Measurements from ENCODE around the gene RPRD1A. TPM values are rescaled to one million over a fixed set of nuclear protein-coding genes. Genes with fewer than 3 reads are reported as not detected.

Gene RPRD1A
- total and polyA plus RNA-seq, 7 experiments from 2014 or later, result 11.8 to 51.3 (median 27.6) TPM

GRCh38 chr18:36108601-36109000 is 41.2 kb upstream of the RPRD1A start:
- Histone ChIP-seq H3K4me1 (ENCODE audit: control insufficient read depth in 2 of 2, insufficient read depth in 2 of 2, low read length in 2 of 2) (no peaks in the 10 kb centered on the region), H3K9me3 (ENCODE audit: control insufficient read depth in 2 of 3, low read length in 3 of 3) (no peaks in the 10 kb centered on the region), H3K27me3 (ENCODE audit: control insufficient read depth in 2 of 2, insufficient read depth in 2 of 2, low read length in 2 of 2) (no peaks in the 10 kb centered on the region), H3K27ac (ENCODE audit: low read depth, low read length) (no peak overlapping the region), H3K36me3 (ENCODE audit: control insufficient read depth in 2 of 3, insufficient read depth in 3 of 3, low read length in 3 of 3) (peaks cover 0 to 22% (median 0%) of the 10 kb centered on the region in 3 experiments), H3K4me3 (ENCODE audit: low read length) (no peak overlapping the region)
- Mint-ChIP-seq H3K36me3 (peaks cover 5 to 43% (median 13%) of the 10 kb centered on the region in 5 donors), H3K4me1 (no peaks in the 10 kb centered on the region), H3K4me3 (no peak overlapping the region), H3K9me3 (no peaks in the 10 kb centered on the region), H3K27ac (no peak overlapping the region), H3K27me3 (no peaks in the 10 kb centered on the region)
- no peak for ATAC-seq
- ChIA-PET POLR2A (interaction anchor here (2.0 kb wide), 1 partner anchor 21 kb away, joined by 5 read pairs; the partner anchor contains the start of genes ELP2 and SLC39A6), CTCF (no interaction called here)
- intact Hi-C loops (cut with micrococcal nuclease), result no loop called here
- DNase-seq, result no peak

- no peaks in the 10 kb centered on the region for H3K4me1 ChIP-seq (ENCODE audit: control insufficient read depth in 2 of 2, insufficient read depth in 2 of 2, low read length in 2 of 2)
- Mint-ChIP-seq H3K4me3 (no peak overlapping the region), H3K4me1 (peaks cover 0 to 2% (median 0%) of the 10 kb centered on the region in 7 donors), H3K36me3 (peaks cover 5 to 41% (median 13%) of the 10 kb centered on the region in 5 donors), H3K27ac (no peak overlapping the region), H3K9me3 (no peaks in the 10 kb centered on the region), H3K27me3 (no peaks in the 10 kb centered on the region)
- H3K27me3 ChIP-seq (ENCODE audit: control insufficient read depth in 2 of 2, insufficient read depth in 2 of 2, low read length in 2 of 2), result no peaks in the 10 kb centered on the region
- no peaks in the 10 kb centered on the region for H3K9me3 ChIP-seq (ENCODE audit: control insufficient read depth in 2 of 3, low read length in 3 of 3)
- DNase-seq (no peak), ATAC-seq (no peak)
- ChIA-PET POLR2A (no interaction called here), CTCF (interaction anchor here (0.5 to 0.7 kb wide), 2 partner anchors 12 to 187 kb away, joined by 3 to 4 read pairs; no protein-coding TSS in a partner anchor)
- H3K4me3 ChIP-seq (ENCODE audit: low read length), result no peak overlapping the region
- peaks cover 0 to 20% (median 0%) of the 10 kb centered on the region in 3 experiments for H3K36me3 ChIP-seq (ENCODE audit: control insufficient read depth in 2 of 3, insufficient read depth in 3 of 3, low read length in 3 of 3)
- H3K27ac ChIP-seq (ENCODE audit: low read depth, low read length), result no peak overlapping the region
- intact Hi-C loops (cut with micrococcal nuclease), result no loop called here
Measured at GRCh38 chr18:36108196-36108595, 40.8 kb upstream of the RPRD1A start.

DNA sequence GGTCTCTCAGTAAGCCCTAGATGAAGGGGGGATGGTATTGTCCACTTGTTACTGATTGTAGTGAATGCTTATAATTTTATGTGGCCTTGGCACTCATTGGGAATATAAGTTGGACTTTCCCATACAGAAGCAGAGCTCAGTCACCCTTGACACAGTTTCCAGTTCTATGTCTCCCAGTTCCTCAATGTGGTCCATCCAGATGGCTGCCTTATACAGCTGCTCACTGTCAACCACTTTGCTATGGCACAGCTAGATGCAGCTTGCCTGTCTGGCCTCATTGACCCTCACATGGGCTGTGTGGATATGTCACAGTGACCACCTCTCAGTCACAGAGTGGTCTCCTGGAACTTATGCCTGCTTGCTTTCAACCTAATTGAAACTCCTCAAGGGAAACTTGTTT is 40.1 kb upstream of the RPRD1A start:
- H3K36me3 Mint-ChIP-seq, result peaks cover 2 to 34% (median 12%) of the 10 kb centered on the region in 5 donors
- CTCF ChIA-PET, result interaction anchor here (0.5 to 0.7 kb wide), 2 partner anchors 12 to 188 kb away, joined by 3 to 4 read pairs; no protein-coding TSS in a partner anchor
- peaks cover 0 to 2% (median 0%) of the 10 kb centered on the region in 7 donors for H3K4me1 Mint-ChIP-seq
- H3K27ac Mint-ChIP-seq, result no peak overlapping the region
- no peaks in the 10 kb centered on the region for H3K9me3 Mint-ChIP-seq
- POLR2A ChIA-PET, result no interaction called here
- Histone ChIP-seq H3K4me1 (ENCODE audit: control insufficient read depth in 2 of 2, insufficient read depth in 2 of 2, low read length in 2 of 2) (no peaks in the 10 kb centered on the region), H3K4me3 (ENCODE audit: low read length) (no peak overlapping the region), H3K27ac (ENCODE audit: low read depth, low read length) (no peak overlapping the region), H3K36me3 (ENCODE audit: control insufficient read depth in 2 of 3, insufficient read depth in 3 of 3, low read length in 3 of 3) (peaks cover 0 to 17% (median 0%) of the 10 kb centered on the region in 3 experiments), H3K9me3 (ENCODE audit: control insufficient read depth in 2 of 3, low read length in 3 of 3) (no peaks in the 10 kb centered on the region), H3K27me3 (ENCODE audit: control insufficient read depth in 2 of 2, insufficient read depth in 2 of 2, low read length in 2 of 2) (no peaks in the 10 kb centered on the region)
- H3K4me3 Mint-ChIP-seq, result no peak overlapping the region
- DNase-seq (no peak), ATAC-seq (no peak)
- peaks cover 0 to 2% (median 0%) of the 10 kb centered on the region in 5 donors for H3K27me3 Mint-ChIP-seq
- intact Hi-C loops (cut with micrococcal nuclease), result no loop called here

GRCh38 chr18:36104749-36105148 is 37.4 kb upstream of the RPRD1A start:
- intact Hi-C loops (cut with micrococcal nuclease), result no loop called here
- H3K4me3 ChIP-seq (ENCODE audit: low read length), result no peak overlapping the region
- H3K4me1 ChIP-seq (ENCODE audit: control insufficient read depth in 2 of 2, insufficient read depth in 2 of 2, low read length in 2 of 2), result no peaks in the 10 kb centered on the region
- no peak overlapping the region for H3K27ac Mint-ChIP-seq
- H3K4me3 Mint-ChIP-seq, result no peak overlapping the region
- H3K36me3 ChIP-seq (ENCODE audit: control insufficient read depth in 2 of 3, insufficient read depth in 3 of 3, low read length in 3 of 3), result no peaks in the 10 kb centered on the region
- CTCF ChIA-PET, result no interaction called here
- peaks cover 0 to 2% (median 0%) of the 10 kb centered on the region in 11 donors for H3K9me3 Mint-ChIP-seq
- H3K27me3 Mint-ChIP-seq, result peaks cover 0 to 7% (median 0%) of the 10 kb centered on the region in 5 donors
- no peaks in the 10 kb centered on the region for H3K27me3 ChIP-seq (ENCODE audit: control insufficient read depth in 2 of 2, insufficient read depth in 2 of 2, low read length in 2 of 2)
- H3K9me3 ChIP-seq (ENCODE audit: control insufficient read depth in 2 of 3, low read length in 3 of 3), result no peaks in the 10 kb centered on the region
- H3K27ac ChIP-seq (ENCODE audit: low read depth, low read length), result no peak overlapping the region
- peaks cover 0 to 2% (median 0%) of the 10 kb centered on the region in 7 donors for H3K4me1 Mint-ChIP-seq
- H3K36me3 Mint-ChIP-seq, result peaks cover 0 to 16% (median 5%) of the 10 kb centered on the region in 5 donors
- DNase-seq (no peak), ATAC-seq (no peak)
- POLR2A ChIA-PET, result no interaction called here

- H3K27me3 ChIP-seq (ENCODE audit: control insufficient read depth in 2 of 2, insufficient read depth in 2 of 2, low read length in 2 of 2), result no peaks in the 10 kb centered on the region
- intact Hi-C loops (cut with micrococcal nuclease), result no loop called here
- H3K36me3 Mint-ChIP-seq, result peaks cover 0 to 3% (median 0%) of the 10 kb centered on the region in 5 donors
- CTCF ChIA-PET, result no interaction called here
- ATAC-seq (no peak), DNase-seq (no peak)
- H3K4me1 Mint-ChIP-seq, result peaks cover 0 to 2% (median 0%) of the 10 kb centered on the region in 7 donors
- H3K27me3 Mint-ChIP-seq, result peaks cover 0 to 10% (median 4%) of the 10 kb centered on the region in 5 donors
- H3K4me3 ChIP-seq (ENCODE audit: low read length), result no peak overlapping the region
- H3K9me3 Mint-ChIP-seq, result peaks cover 0 to 2% (median 0%) of the 10 kb centered on the region in 11 donors
- no peak overlapping the region for H3K27ac ChIP-seq (ENCODE audit: low read depth, low read length)
- no peaks in the 10 kb centered on the region for H3K4me1 ChIP-seq (ENCODE audit: control insufficient read depth in 2 of 2, insufficient read depth in 2 of 2, low read length in 2 of 2)
- H3K27ac Mint-ChIP-seq, result no peak overlapping the region
- no peak overlapping the region for H3K4me3 Mint-ChIP-seq
- H3K9me3 ChIP-seq (ENCODE audit: control insufficient read depth in 2 of 3, low read length in 3 of 3), result no peaks in the 10 kb centered on the region
- POLR2A ChIA-PET, result no interaction called here
- no peaks in the 10 kb centered on the region for H3K36me3 ChIP-seq (ENCODE audit: control insufficient read depth in 2 of 3, insufficient read depth in 3 of 3, low read length in 3 of 3)
Measured at GRCh38 chr18:36101943-36102342, 34.6 kb upstream of the RPRD1A start.

DNA sequence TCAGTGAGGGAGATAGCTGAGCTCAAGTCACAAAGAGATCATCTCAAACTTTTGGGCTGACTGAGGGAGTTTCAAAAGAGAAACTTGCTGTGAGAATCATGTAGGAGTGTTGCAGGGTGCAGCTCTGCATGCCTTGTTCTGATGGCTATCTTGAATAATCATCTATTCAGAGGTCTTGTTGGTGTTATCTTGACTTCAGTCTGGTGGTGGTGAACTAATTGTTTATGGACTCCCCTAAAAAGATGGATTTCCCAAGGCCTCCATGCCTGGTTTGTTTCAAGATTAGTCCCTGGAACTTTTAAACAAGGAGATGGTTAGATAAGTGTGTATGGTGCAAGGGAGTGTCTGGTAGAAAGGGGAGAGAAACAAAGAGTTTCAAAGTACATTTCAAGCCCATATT is 32.0 kb upstream of the RPRD1A start:
- no peaks in the 10 kb centered on the region for H3K27me3 ChIP-seq (ENCODE audit: control insufficient read depth in 2 of 2, insufficient read depth in 2 of 2, low read length in 2 of 2)
- intact Hi-C loops (cut with micrococcal nuclease), result loop anchor here in 1 of 2 donors (5.0 kb wide), 2 partner anchors 313 to 342 kb away; no protein-coding TSS in a partner anchor
- Mint-ChIP-seq H3K9me3 (peaks cover 0 to 2% (median 0%) of the 10 kb centered on the region in 11 donors), H3K36me3 (no peaks in the 10 kb centered on the region), H3K4me1 (peaks cover 0 to 2% (median 0%) of the 10 kb centered on the region in 7 donors), H3K27me3 (peaks cover 0 to 20% (median 10%) of the 10 kb centered on the region in 5 donors), H3K27ac (no peak overlapping the region), H3K4me3 (no peak overlapping the region)
- no peak for ATAC-seq
- no peak overlapping the region for H3K4me3 ChIP-seq (ENCODE audit: low read length)
- CTCF ChIA-PET, result interaction anchor here (0.7 to 6.8 kb wide), 2 partner anchors 176 to 184 kb away, joined by 3 to 83 read pairs; no protein-coding TSS in a partner anchor
- H3K9me3 ChIP-seq (ENCODE audit: control insufficient read depth in 2 of 3, low read length in 3 of 3), result no peaks in the 10 kb centered on the region
- H3K36me3 ChIP-seq (ENCODE audit: control insufficient read depth in 2 of 3, insufficient read depth in 3 of 3, low read length in 3 of 3), result no peaks in the 10 kb centered on the region
- no peak overlapping the region for H3K27ac ChIP-seq (ENCODE audit: low read depth, low read length)
- H3K4me1 ChIP-seq (ENCODE audit: control insufficient read depth in 2 of 2, insufficient read depth in 2 of 2, low read length in 2 of 2), result no peaks in the 10 kb centered on the region
- DNase-seq, result no peak
- POLR2A ChIA-PET, result no interaction called here

DNA sequence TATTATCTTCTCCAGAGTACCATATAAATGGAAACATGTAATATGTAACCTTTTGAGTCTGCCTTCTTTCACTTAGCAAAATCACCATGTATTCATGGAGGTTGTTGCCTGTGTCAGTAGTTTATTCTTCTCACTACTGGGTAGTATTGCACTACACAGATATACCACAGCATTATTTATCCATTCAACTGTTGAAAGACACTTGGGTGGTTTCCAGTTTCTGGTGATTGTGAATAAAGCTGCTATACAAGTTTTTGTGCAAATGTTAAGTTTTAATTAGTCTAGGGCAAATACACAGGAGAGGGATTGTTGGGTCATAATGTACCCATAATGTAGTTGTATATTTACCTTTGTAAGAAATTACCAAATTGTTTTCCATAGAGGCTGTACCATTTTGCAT is 29.6 kb upstream of the RPRD1A start:
- Mint-ChIP-seq H3K9me3 (peaks cover 0 to under 1% (median 0%) of the 10 kb centered on the region in 11 donors), H3K4me3 (no peak overlapping the region), H3K36me3 (no peaks in the 10 kb centered on the region), H3K4me1 (peaks cover 0 to 11% (median 4%) of the 10 kb centered on the region in 7 donors), H3K27ac (no peak overlapping the region), H3K27me3 (peaks cover 0 to 21% (median 4%) of the 10 kb centered on the region in 5 donors)
- Histone ChIP-seq H3K4me3 (ENCODE audit: low read length) (no peak overlapping the region), H3K27ac (ENCODE audit: low read depth, low read length) (no peak overlapping the region), H3K27me3 (ENCODE audit: control insufficient read depth in 2 of 2, insufficient read depth in 2 of 2, low read length in 2 of 2) (no peaks in the 10 kb centered on the region), H3K9me3 (ENCODE audit: control insufficient read depth in 2 of 3, low read length in 3 of 3) (no peaks in the 10 kb centered on the region), H3K4me1 (ENCODE audit: control insufficient read depth in 2 of 2, insufficient read depth in 2 of 2, low read length in 2 of 2) (no peaks in the 10 kb centered on the region), H3K36me3 (ENCODE audit: control insufficient read depth in 2 of 3, insufficient read depth in 3 of 3, low read length in 3 of 3) (no peaks in the 10 kb centered on the region)
- ChIA-PET POLR2A (no interaction called here), CTCF (interaction anchor here (0.6 to 6.8 kb wide), 3 partner anchors 71 to 186 kb away, joined by 4 to 83 read pairs (median 5); no protein-coding TSS in a partner anchor)
- ATAC-seq, result no peak
- intact Hi-C loops (cut with micrococcal nuclease), result loop anchor here (1.0 to 5.0 kb wide), 7 partner anchors 32 to 476 kb away; partner anchors contain the start of genes ELP2 (in 1 of the 2) and SLC39A6 (in 1 of the 2)
- no peak for DNase-seq

Data from naive thymus-derived CD4-positive, alpha-beta T cell (primary cell).